MM.1S (cell line): ENCODE results near the gene NAPA.

Experiments used
- EZH2 ChIP-seq: fragments of 300-600 bp; sonication (generic); optimal IDR thresholded peaks from 2 replicates; pipeline ENCODE3; 2017; ENCODE audit warnings: low read depth, mild to moderate bottlenecking, antibody characterized with exemption, low read length, mixed read lengths
- TF ChIP-seq, protein P1 (sequence below): fragments of 300-600 bp; sonication (generic); IDR thresholded peaks from 2 replicates; pipeline ENCODE4 v1.5.1; 2016; ENCODE audit warnings: antibody characterized with exemption, low read length, mixed read lengths

GRCh38 chr19:47490847-47491246 is 24.0 kb downstream of the NAPA start:
- TF ChIP-seq, protein P1, sequence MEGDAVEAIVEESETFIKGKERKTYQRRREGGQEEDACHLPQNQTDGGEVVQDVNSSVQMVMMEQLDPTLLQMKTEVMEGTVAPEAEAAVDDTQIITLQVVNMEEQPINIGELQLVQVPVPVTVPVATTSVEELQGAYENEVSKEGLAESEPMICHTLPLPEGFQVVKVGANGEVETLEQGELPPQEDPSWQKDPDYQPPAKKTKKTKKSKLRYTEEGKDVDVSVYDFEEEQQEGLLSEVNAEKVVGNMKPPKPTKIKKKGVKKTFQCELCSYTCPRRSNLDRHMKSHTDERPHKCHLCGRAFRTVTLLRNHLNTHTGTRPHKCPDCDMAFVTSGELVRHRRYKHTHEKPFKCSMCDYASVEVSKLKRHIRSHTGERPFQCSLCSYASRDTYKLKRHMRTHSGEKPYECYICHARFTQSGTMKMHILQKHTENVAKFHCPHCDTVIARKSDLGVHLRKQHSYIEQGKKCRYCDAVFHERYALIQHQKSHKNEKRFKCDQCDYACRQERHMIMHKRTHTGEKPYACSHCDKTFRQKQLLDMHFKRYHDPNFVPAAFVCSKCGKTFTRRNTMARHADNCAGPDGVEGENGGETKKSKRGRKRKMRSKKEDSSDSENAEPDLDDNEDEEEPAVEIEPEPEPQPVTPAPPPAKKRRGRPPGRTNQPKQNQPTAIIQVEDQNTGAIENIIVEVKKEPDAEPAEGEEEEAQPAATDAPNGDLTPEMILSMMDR: no peak
- TF ChIP-seq EZH2: no peak
